IMR-90 (cell line): ENCODE data around the gene KRT38. TPM values are rescaled to one million over a fixed set of nuclear protein-coding genes. Genes with fewer than 3 reads are reported as not detected.

Source experiments
- ATAC-seq: fragments of 200-7000 bp; cut with Tn5 transposase; 2 replicates; pipeline ENCODE4 v1.9.1; 2020; ENCODE audit warnings: low read depth, mild to moderate bottlenecking, moderate library complexity
- BruUV-seq: library from RNA; stranded (reverse); fragments of 400-500 nt; replicated peaks from 2 replicates; lab custom pipeline; 2021; lab: Mats Ljungman, UMichigan
- CTCF ChIA-PET: fragments of 300-600 bp; formaldehyde crosslinking; extraction: SDS; loops from one replicate; lab custom pipeline; 2021; ENCODE audit warnings: antibody characterized with exemption; lab: Yijun Ruan, JAX
- POLR2A ChIA-PET: fragments of 300-600 bp; sonication (Branson Sonifier 250); formaldehyde crosslinking; loops from one replicate; lab custom pipeline; 2022; ENCODE audit warnings: antibody characterized with exemption; ENCODE audit not compliant: unreplicated experiment; lab: Charles Lee
- DNase-seq: peaks from one replicate; pipeline ENCODE4 v3.0.0; 2013
- H2AFZ ChIP-seq: replicated peaks from 2 replicates; pipeline ENCODE3; 2013; ENCODE audit warnings: low read length, mild to moderate bottlenecking; ENCODE audit not compliant: poor library complexity
- H2AK5ac ChIP-seq: 2 replicates; pipeline ENCODE4 v1.6.1; 2013; ENCODE audit warnings: low read depth, low read length, inconsistent platforms
- H2AK9ac ChIP-seq: replicated peaks from 2 replicates; pipeline ENCODE3; 2013; ENCODE audit warnings: mild to moderate bottlenecking, low read depth, low read length, moderate library complexity; ENCODE audit not compliant: poor library complexity
- H2BK120ac ChIP-seq: 2 replicates; pipeline ENCODE4 v1.6.1; 2013; ENCODE audit warnings: low read depth, low read length, inconsistent platforms
- H2BK15ac ChIP-seq: 3 replicates; pipeline ENCODE4 v1.6.1; 2013; ENCODE audit warnings: low read depth, low read length, inconsistent platforms
- H2BK20ac ChIP-seq: 2 replicates; pipeline ENCODE4 v1.6.1; 2013; ENCODE audit warnings: low read depth, mild to moderate bottlenecking, inconsistent platforms, low read length, moderate library complexity
- H2BK5ac ChIP-seq: 2 replicates; pipeline ENCODE4 v1.6.1; 2013; ENCODE audit warnings: mild to moderate bottlenecking, low read depth, low read length, inconsistent platforms; ENCODE audit not compliant: poor library complexity, severe bottlenecking
- H3K14ac ChIP-seq: replicated peaks from 2 replicates; pipeline ENCODE4 v1.6.1; 2013; ENCODE audit warnings: low read depth, low read length, inconsistent platforms
- H3K18ac ChIP-seq: 2 replicates; pipeline ENCODE4 v1.6.1; 2013; ENCODE audit warnings: low read depth, low read length, control low read depth
- H3K23ac ChIP-seq: 2 replicates; pipeline ENCODE4 v1.6.1; 2013; ENCODE audit warnings: low read depth, low read length, inconsistent platforms
- H3K27ac ChIP-seq: 2 replicates; pipeline ENCODE4 v1.5.1; 2013; ENCODE audit warnings: mild to moderate bottlenecking, control low read depth, low read length; ENCODE audit not compliant: insufficient read depth
- H3K27me3 ChIP-seq: 2 replicates; pipeline ENCODE4 v1.6.1; 2013; ENCODE audit warnings: low read length; ENCODE audit not compliant: control insufficient read depth, insufficient read depth
- H3K36me3 ChIP-seq: 2 replicates; pipeline ENCODE4 v1.6.1; 2013; ENCODE audit warnings: low read length, mixed read lengths; ENCODE audit not compliant: control insufficient read depth, insufficient read depth
- H3K4ac ChIP-seq: 2 replicates; pipeline ENCODE4 v1.6.1; 2013; ENCODE audit warnings: low read depth, low read length, inconsistent platforms
- H3K4me1 ChIP-seq: 2 replicates; pipeline ENCODE4 v1.6.1; 2013; ENCODE audit warnings: low read length, mixed read lengths; ENCODE audit not compliant: control insufficient read depth, insufficient read depth
- H3K4me2 ChIP-seq: 2 replicates; pipeline ENCODE4 v1.6.1; 2013; ENCODE audit warnings: low read depth, mild to moderate bottlenecking, control low read depth, low read length, moderate library complexity
- H3K4me3 ChIP-seq: 2 replicates; pipeline ENCODE4 v1.5.1; 2013; ENCODE audit warnings: low read depth, mild to moderate bottlenecking, control low read depth, low read length, moderate library complexity; ENCODE audit not compliant: insufficient read depth
- H3K56ac ChIP-seq: 2 replicates; pipeline ENCODE4 v1.6.1; 2013; ENCODE audit warnings: low read length, inconsistent platforms; ENCODE audit not compliant: insufficient read depth; ENCODE audit errors: extremely low read depth
- H3K79me1 ChIP-seq, 2 experiments: 2 replicates each; pipeline ENCODE4 v1.6.1; 2013; ENCODE audit warnings: low read length in 2 of 2, inconsistent platforms in 1 of 2, low read depth in 1 of 2
- H3K9ac ChIP-seq: 2 replicates; pipeline ENCODE4 v1.6.1; 2013; ENCODE audit warnings: low read depth, low read length, control low read depth
- H3K9me1 ChIP-seq: 2 replicates; pipeline ENCODE4 v1.6.1; 2013; ENCODE audit warnings: low read length, inconsistent platforms; ENCODE audit not compliant: insufficient read depth
- H3K9me3 ChIP-seq: 2 replicates; pipeline ENCODE4 v1.6.1; 2013; ENCODE audit warnings: low read length; ENCODE audit not compliant: control insufficient read depth, insufficient read depth
- H4K20me1 ChIP-seq: 2 replicates; pipeline ENCODE4 v1.6.1; 2013; ENCODE audit warnings: low read length, inconsistent platforms; ENCODE audit not compliant: insufficient read depth
- H4K5ac ChIP-seq: 2 replicates; pipeline ENCODE4 v1.6.1; 2013; ENCODE audit warnings: mild to moderate bottlenecking, low read depth, low read length, control low read depth
- H4K8ac ChIP-seq, 2 experiments: 2 replicates each; pipeline ENCODE4 v1.6.1; 2013; ENCODE audit warnings: low read depth in 2 of 2, low read length in 2 of 2, control low read depth in 1 of 2, inconsistent platforms in 1 of 2
- H4K91ac ChIP-seq: 2 replicates; pipeline ENCODE4 v1.6.1; 2013; ENCODE audit warnings: low read depth, low read length, inconsistent platforms; ENCODE audit not compliant: insufficient read depth
- BHLHE40 ChIP-seq: fragments of 150-350 bp; IDR thresholded peaks from 2 replicates; pipeline ENCODE4 v1.6.1; 2016; ENCODE audit warnings: mild to moderate bottlenecking, low read depth, low read length
- FOS ChIP-seq: fragments of 150-350 bp; IDR thresholded peaks from 2 replicates; pipeline ENCODE4 v1.6.1; 2016; ENCODE audit warnings: low read depth, low read length
- WGBS, 2 experiments: methylation state at CpG; one replicate each; pipeline versions ENCODE4 v1.1.5 to v1.1.7; 2013; ENCODE audit warnings: missing lambda C conversion rate in 2 of 2; ENCODE audit not compliant: insufficient read length in 1 of 2; ENCODE audit errors: extremely low coverage in 2 of 2; 5-methylcytosine and 5-hydroxymethylcytosine counted together
- dilution Hi-C: fragments of 300-500 bp; cut with HindIII; formaldehyde crosslinking; loops from one replicate; pipeline ENCODE4 v1.14.3; 2018; ENCODE audit warnings: low sequenced_read_pairs; ENCODE audit not compliant: unreplicated experiment
- in situ Hi-C: fragments of 300-500 bp; cut with MboI; formaldehyde crosslinking; loops from 3 replicates; pipeline ENCODE4 v1.14.3; 2019; ENCODE audit warnings: low sequenced_read_pairs, inconsistent platforms, mixed read lengths
- intact Hi-C: fragments of 100-400 bp; cut with micrococcal nuclease; formaldehyde crosslinking; loops from 2 replicates; pipeline ENCODE4 v1.10.0; 2022
- polyA plus RNA-seq, 3 experiments: library from polyadenylated mRNA; depleted of rRNA; stranded (reverse); fragments of >200 nt; gene quantifications; 2 replicates each; pipeline ENCODE4 v1.2.3, GENCODE V29; 2012; ENCODE audit warnings: low replicate concordance in 1 of 3
- total RNA-seq: library from RNA; depleted of rRNA; stranded (reverse); fragments of >200 nt; gene quantifications from 2 replicates; pipeline ENCODE4 v1.2.3, GENCODE V29; 2012
- TF ChIP-seq, protein P1 (sequence below): conservative IDR thresholded peaks from 2 replicates; pipeline ENCODE4 v1.5.1; 2012; ENCODE audit warnings: mild to moderate bottlenecking, low read depth, low read length, improper control_type of control experiment

KRT38 gene
- total and polyA plus RNA-seq, 2 of the 4 experiments (the other 2 are of a cell fraction) = 0.09 TPM; not detected in 1

DNA sequence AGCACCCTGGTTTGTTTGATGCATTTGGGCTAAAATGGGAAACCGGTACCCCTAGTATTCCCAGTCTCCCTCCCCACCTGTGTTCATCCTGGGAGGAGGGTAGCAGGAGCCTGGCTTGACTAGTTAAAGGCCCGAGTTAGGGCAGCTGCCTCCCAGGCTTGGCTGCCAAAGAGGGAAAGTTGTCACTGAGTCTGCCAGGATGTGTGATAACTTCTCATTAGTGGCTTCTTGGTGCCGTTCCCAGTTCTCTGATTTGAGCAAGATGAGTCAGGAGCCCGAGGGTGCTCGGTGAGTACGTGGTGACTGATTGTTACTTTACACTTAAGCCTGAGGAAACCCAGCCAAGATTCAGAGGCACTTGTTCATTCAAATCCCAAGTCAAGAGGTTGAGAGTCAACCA is 23.9 kb upstream of the KRT38 start:
- H3K9ac ChIP-seq = no peak overlapping the region
- BruUV-seq = no TSS peak
- peaks cover 10% of the 10 kb centered on the region for H3K9me3 ChIP-seq
- H3K23ac ChIP-seq = no peak overlapping the region
- CTCF ChIA-PET = no interaction called here
- peak overlapping the region; percentile 24; the same call in 1 of the 3 replicates for H2BK15ac ChIP-seq
- no peak overlapping the region for H4K5ac ChIP-seq
- no peak overlapping the region for H3K4me3 ChIP-seq
- peak; percentile 91 for DNase-seq
- no peaks in the 10 kb centered on the region for H3K79me1 ChIP-seq
- H3K18ac ChIP-seq = no peak overlapping the region
- no peaks in the 10 kb centered on the region for H3K36me3 ChIP-seq
- no peak overlapping the region for H4K91ac ChIP-seq
- no peaks in the 10 kb centered on the region for H3K9me1 ChIP-seq
- dilution Hi-C loops (no loop called here), in situ Hi-C loops (no loop called here), intact Hi-C loops (no loop called here)
- no peak overlapping the region; the same call in 1 of the 2 replicates for H2AK5ac ChIP-seq
- H3K27me3 ChIP-seq = peaks cover 25% of the 10 kb centered on the region
- peak overlapping the region; percentile 85 for H2AK9ac ChIP-seq
- no peaks in the 10 kb centered on the region; the same call in 1 of the 2 replicates for H4K20me1 ChIP-seq
- H3K14ac ChIP-seq = 0 out of 2 replicates have a peak overlapping the region, but pooled peaks have one; percentile 39
- H4K8ac ChIP-seq = 0 out of 4 replicates have a peak overlapping the region, but pooled peaks of 1 of the 2 experiments have one; percentile 19
- peak; percentile 85 for ATAC-seq
- TF ChIP-seq, protein P1, sequence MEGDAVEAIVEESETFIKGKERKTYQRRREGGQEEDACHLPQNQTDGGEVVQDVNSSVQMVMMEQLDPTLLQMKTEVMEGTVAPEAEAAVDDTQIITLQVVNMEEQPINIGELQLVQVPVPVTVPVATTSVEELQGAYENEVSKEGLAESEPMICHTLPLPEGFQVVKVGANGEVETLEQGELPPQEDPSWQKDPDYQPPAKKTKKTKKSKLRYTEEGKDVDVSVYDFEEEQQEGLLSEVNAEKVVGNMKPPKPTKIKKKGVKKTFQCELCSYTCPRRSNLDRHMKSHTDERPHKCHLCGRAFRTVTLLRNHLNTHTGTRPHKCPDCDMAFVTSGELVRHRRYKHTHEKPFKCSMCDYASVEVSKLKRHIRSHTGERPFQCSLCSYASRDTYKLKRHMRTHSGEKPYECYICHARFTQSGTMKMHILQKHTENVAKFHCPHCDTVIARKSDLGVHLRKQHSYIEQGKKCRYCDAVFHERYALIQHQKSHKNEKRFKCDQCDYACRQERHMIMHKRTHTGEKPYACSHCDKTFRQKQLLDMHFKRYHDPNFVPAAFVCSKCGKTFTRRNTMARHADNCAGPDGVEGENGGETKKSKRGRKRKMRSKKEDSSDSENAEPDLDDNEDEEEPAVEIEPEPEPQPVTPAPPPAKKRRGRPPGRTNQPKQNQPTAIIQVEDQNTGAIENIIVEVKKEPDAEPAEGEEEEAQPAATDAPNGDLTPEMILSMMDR = no peak
- TF ChIP-seq BHLHE40 = peak; percentile 59
- peak; percentile 69 for TF ChIP-seq FOS
- H3K4me2 ChIP-seq = no peak overlapping the region
- H2BK5ac ChIP-seq = no peak overlapping the region
- no peak overlapping the region for H3K56ac ChIP-seq
- WGBS, 2 experiments = 0% methylated on average over 4 of the region's 6 CpGs; no CpG with 5 or more reads in 1 of the 2 experiments
- POLR2A ChIA-PET = no interaction called here
- peaks cover 8% of the 10 kb centered on the region for H3K4me1 ChIP-seq
- no peak overlapping the region for H3K27ac ChIP-seq
- H2AFZ ChIP-seq = peak overlapping the region; percentile 17
- H2BK120ac ChIP-seq = no peak overlapping the region
- H2BK20ac ChIP-seq = no peak overlapping the region
- peak overlapping the region; percentile 45; the same call in 1 of the 2 replicates for H3K4ac ChIP-seq
